ENCODE data around the gene ZNRF3.

The ZNRF3 gene

DNA sequence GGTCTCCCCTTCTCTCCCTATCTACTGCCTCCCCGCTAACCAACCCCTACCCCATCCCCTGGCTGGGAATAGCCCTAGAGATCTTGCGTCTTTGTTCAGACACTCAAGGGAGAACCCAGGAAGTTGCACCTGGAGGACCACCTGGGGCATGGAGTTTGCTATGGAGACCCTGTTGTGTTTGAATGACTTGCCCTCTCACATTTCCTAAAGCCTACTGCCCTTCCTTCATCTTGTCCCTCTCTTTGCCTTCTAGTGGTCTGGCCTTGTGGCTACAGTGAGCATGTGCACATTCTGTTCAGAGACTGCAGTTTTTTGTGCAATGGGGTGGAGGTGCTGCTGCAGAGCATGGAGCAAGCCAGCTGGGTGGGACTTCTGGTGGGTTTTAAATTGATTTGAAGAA lies 42.5 kb downstream of the ZNRF3 start:
- no peaks in the 10 kb centered on the region for H3K9me3 ChIP-seq (ENCODE audit: severe bottlenecking)
- H3K36me3 ChIP-seq = no peaks in the 10 kb centered on the region
- H3K4me3 ChIP-seq (ENCODE audit: low read depth, low read length) = no peak overlapping the region
- no peak for DNase-seq
- H3K27me3 ChIP-seq (ENCODE audit: insufficient read depth, low read depth, severe bottlenecking) = no peaks in the 10 kb centered on the region
- no peak overlapping the region for H3K27ac ChIP-seq
- TF ChIP-seq CTCF (IDR thresholded peaks at IDR 0.05; ENCODE audit: low read depth, low read length) = no peak

GRCh38 chr22:28927630-28928029 lies 44.3 kb downstream of the ZNRF3 start:
- DNase-seq = no peak
- no peak for TF ChIP-seq CTCF (IDR thresholded peaks at IDR 0.05; ENCODE audit: low read depth, low read length)

GRCh38 chr22:28929197-28929596 lies 45.8 kb downstream of the ZNRF3 start:
- no peak for TF ChIP-seq CTCF (IDR thresholded peaks at IDR 0.05; ENCODE audit: low read depth, low read length)
- no peak overlapping the region for H3K4me3 ChIP-seq (ENCODE audit: low read depth, low read length)

More at GRCh38 chr22:28927630-28928029, 44.3 kb downstream of the ZNRF3 start:
- H3K9me3 ChIP-seq (ENCODE audit: severe bottlenecking) = no peaks in the 10 kb centered on the region
- no peak overlapping the region for H3K4me3 ChIP-seq (ENCODE audit: low read depth, low read length)
- no peaks in the 10 kb centered on the region for H3K36me3 ChIP-seq
- H3K27me3 ChIP-seq (ENCODE audit: insufficient read depth, low read depth, severe bottlenecking) = no peaks in the 10 kb centered on the region
- H3K27ac ChIP-seq = no peak overlapping the region

GRCh38 chr22:28930357-28931007 lies 47.1 kb downstream of the ZNRF3 start:
- H3K27ac ChIP-seq = no peak overlapping the region
- no peak overlapping the region for H3K4me3 ChIP-seq (ENCODE audit: low read depth, low read length)
- H3K27me3 ChIP-seq (ENCODE audit: insufficient read depth, low read depth, severe bottlenecking) = no peaks in the 10 kb centered on the region
- TF ChIP-seq CTCF (IDR thresholded peaks at IDR 0.05; ENCODE audit: low read depth, low read length) = no peak
- H3K36me3 ChIP-seq = no peaks in the 10 kb centered on the region
- no peak for DNase-seq
- H3K9me3 ChIP-seq (ENCODE audit: severe bottlenecking) = no peaks in the 10 kb centered on the region

More at GRCh38 chr22:28929197-28929596, 45.8 kb downstream of the ZNRF3 start:
- H3K9me3 ChIP-seq (ENCODE audit: severe bottlenecking) = no peaks in the 10 kb centered on the region
- H3K27me3 ChIP-seq (ENCODE audit: insufficient read depth, low read depth, severe bottlenecking) = no peaks in the 10 kb centered on the region
- DNase-seq = no peak
- no peaks in the 10 kb centered on the region for H3K36me3 ChIP-seq
- no peak overlapping the region for H3K27ac ChIP-seq

DNA sequence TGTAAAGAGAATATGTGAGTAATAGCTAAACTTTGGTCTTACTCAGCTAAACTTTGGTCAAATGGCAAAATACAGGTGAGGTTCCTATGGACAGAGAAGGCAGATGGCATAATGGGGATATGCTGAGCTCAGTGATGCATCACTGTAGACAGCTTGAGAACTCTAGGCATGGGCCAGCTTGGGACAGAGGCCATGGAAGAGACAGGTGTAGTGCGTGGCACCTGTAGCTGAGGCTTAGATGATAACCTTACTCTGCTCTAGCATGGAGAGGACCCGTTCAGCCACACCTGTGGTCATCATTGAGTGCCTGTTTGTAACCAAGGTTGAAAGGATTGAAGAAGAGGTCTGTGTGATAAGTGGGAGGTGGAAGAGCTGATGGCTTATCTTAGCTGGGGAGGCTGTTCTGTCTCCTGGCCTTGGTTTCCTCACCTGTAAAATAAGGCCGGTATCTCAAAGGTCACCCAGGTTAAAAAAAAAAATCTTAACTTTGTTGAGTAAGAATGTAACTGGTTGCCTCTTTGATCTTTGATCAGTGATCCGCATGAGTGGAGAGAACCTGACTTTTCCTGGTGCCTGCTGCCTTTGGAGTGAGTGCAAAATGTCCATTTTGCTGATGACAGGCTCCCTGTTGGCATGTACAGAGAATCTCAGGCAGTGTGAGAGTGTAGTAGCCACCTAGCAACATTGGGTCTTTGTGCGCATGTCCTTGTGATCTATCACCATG lies 48.6 kb downstream of the ZNRF3 start:
- H3K27ac ChIP-seq = peak overlapping the region; percentile 37
- no peak for TF ChIP-seq CTCF (IDR thresholded peaks at IDR 0.05; ENCODE audit: low read depth, low read length)
- peak; percentile 20 for DNase-seq
- H3K4me3 ChIP-seq (ENCODE audit: low read depth, low read length) = no peak overlapping the region
- no peaks in the 10 kb centered on the region for H3K27me3 ChIP-seq (ENCODE audit: insufficient read depth, low read depth, severe bottlenecking)
- no peaks in the 10 kb centered on the region for H3K9me3 ChIP-seq (ENCODE audit: severe bottlenecking)
- no peaks in the 10 kb centered on the region for H3K36me3 ChIP-seq
